Activated T-cell treated with anti-CD3 and anti-CD28 coated beads, Interleukin-2, amount 50 U/mL, for 72 hours (primary cell): ENCODE data around the gene ZNF778. TPM values are rescaled to one million over a fixed set of nuclear protein-coding genes. Genes with fewer than 3 reads are reported as not detected.
"Not testable (repeated sequence)": the region's sequence is repeated elsewhere in the genome, so short reads cannot be mapped to it uniquely, and the experiment has no call there.

ENCODE experiments used
- ATAC-seq, 2 donors: fragments of 150-1000 bp; cut with Tn5 transposase; replicated peaks in 1 of 2; 2 replicates each; pipeline ENCODE4 v1.10.0; 2021; ENCODE audit warnings: moderate library complexity in 2 of 2, mild to moderate bottlenecking in 1 of 2
- DNase-seq, 2 donors: peaks; one replicate each; pipeline ENCODE4 v3.0.0; 2021 to 2022; ENCODE audit warnings: mixed read lengths in 1 of 2
- H3K27ac Mint-ChIP-seq: one replicate; pipeline ENCODE4 v1.8.0; 2022; ENCODE audit warnings: mild to moderate bottlenecking, moderate library complexity, mixed read lengths
- H3K27me3 Mint-ChIP-seq: one replicate; pipeline ENCODE4 v1.8.0; 2022; ENCODE audit warnings: low read depth, mixed read lengths
- H3K36me3 Mint-ChIP-seq, 2 donors: one replicate each; pipeline ENCODE4 v1.8.0; 2022; ENCODE audit warnings: mixed read lengths in 2 of 2, mild to moderate bottlenecking in 1 of 2; ENCODE audit not compliant: insufficient read depth in 2 of 2
- H3K4me1 Mint-ChIP-seq: one replicate; pipeline ENCODE4 v1.8.0; 2022; ENCODE audit warnings: low read depth, mixed read lengths
- H3K4me3 Mint-ChIP-seq, 2 donors: one replicate each; pipeline ENCODE4 v1.8.0; 2022; ENCODE audit warnings: mild to moderate bottlenecking in 2 of 2, mixed read lengths in 2 of 2, moderate library complexity in 2 of 2
- H3K9me3 Mint-ChIP-seq, 2 donors: one replicate each; pipeline ENCODE4 v1.8.0; 2022; ENCODE audit warnings: mixed read lengths in 2 of 2
- total RNA-seq, 2 donors: library from RNA; stranded (reverse); gene quantifications; one replicate each; pipeline ENCODE4 v1.2.3, GENCODE V29; 2022

ZNF778 gene
- total RNA-seq, 2 donors from 2014 or later = 7.2 to 10.9 TPM

DNA sequence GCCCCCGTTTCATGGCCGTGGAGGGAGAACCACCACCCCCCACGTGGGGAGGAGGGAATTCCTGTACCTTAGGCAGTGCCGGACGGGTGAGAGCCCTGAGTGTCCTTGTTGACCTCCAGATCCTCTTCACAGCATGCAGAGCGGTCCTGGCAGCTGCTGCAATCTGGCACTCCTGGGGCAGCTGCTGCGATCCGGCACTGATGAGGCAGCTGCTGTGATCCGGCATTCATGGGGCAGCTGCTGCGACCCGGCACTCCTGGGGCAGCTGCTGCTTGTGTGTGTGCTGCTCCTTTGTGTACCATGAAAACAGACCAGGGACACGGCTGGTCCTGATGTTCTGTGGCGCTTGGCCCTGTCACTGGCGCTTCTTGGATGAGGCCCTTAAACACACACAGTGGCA lies 12.8 kb downstream of the ZNF778 start:
- Mint-ChIP-seq H3K27ac (no peak overlapping the region), H3K36me3 (peaks cover 48 to 50% of the 10 kb centered on the region in 2 donors), H3K4me1 (peaks cover under 1% of the 10 kb centered on the region), H3K4me3 (no peak overlapping the region), H3K9me3 (peaks cover 4 to 21% of the 10 kb centered on the region in 2 donors), H3K27me3 (no peaks in the 10 kb centered on the region)
- DNase-seq (no peak), ATAC-seq (no peak)

DNA sequence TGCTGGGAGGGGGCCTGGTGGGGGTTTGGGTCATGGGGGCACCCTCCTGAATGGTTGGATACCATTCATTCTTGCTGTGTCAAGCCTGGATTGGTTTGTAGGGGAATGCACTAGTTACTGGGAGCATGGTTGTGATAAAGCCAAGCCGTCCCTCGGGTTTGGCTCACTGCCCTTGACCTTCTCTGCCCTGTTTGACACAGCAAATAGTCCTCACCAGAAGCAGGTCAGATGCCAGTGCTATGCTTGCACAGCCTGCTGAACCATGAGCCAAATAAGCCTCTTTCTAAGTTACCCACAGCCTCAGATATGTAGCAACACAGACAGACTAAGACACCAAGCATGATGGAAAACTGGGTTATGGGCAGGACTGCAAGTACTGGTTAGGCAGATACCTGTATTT lies 14.6 kb downstream of the ZNF778 start:
- Mint-ChIP-seq H3K27me3 (no peaks in the 10 kb centered on the region), H3K4me1 (peaks cover 5% of the 10 kb centered on the region), H3K9me3 (peaks cover 0 to 14% of the 10 kb centered on the region in 2 donors), H3K4me3 (no peak overlapping the region), H3K36me3 (peaks cover 34 to 37% of the 10 kb centered on the region in 2 donors), H3K27ac (no peak overlapping the region)
- ATAC-seq = no peak
- no peak for DNase-seq

DNA sequence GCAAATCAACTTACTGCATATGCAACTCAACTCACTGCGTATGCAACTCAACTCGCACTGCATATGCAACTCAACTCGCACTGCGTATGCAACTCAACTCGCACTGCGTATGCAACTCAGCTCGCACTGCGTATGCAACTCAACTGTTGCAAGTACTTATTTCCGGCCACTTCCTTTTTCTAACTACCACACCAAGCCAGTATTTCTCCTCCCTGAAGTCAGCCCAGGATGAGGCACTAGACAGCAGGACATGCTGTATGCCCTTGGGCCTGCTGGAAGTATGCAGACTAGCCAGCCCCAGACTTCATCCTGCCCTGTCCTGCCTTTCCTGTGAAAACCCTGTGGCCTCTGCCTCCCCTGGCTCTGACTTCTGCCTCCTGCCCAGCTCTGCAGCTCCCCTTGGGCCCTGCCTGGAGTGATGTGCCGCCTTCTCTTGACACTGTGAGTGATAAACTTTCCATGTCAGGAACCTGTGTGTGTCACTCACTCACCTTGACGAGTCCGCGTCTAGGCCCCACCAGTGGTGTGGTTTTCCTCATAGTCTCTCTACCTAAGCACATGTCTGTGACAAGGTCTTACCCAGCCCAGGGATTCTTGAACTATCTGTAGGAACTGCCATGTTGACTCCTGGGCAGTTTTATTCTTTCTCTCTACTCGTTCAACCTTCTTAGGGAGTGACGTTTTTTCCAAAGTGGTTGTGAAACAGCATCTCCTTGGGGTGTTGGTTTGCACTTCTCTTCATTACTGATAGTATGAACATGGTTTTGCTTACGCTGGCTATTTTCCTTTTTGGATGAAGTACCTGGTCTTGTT lies 16.4 kb downstream of the ZNF778 start:
- H3K9me3 Mint-ChIP-seq = peaks cover 0 to 4% of the 10 kb centered on the region in 2 donors
- no peak overlapping the region for H3K4me3 Mint-ChIP-seq
- peaks cover 5% of the 10 kb centered on the region for H3K4me1 Mint-ChIP-seq
- peaks cover 21 to 22% of the 10 kb centered on the region in 2 donors for H3K36me3 Mint-ChIP-seq
- no peak overlapping the region for H3K27ac Mint-ChIP-seq
- no peaks in the 10 kb centered on the region for H3K27me3 Mint-ChIP-seq
- no peak for DNase-seq
- ATAC-seq = no peak

DNA sequence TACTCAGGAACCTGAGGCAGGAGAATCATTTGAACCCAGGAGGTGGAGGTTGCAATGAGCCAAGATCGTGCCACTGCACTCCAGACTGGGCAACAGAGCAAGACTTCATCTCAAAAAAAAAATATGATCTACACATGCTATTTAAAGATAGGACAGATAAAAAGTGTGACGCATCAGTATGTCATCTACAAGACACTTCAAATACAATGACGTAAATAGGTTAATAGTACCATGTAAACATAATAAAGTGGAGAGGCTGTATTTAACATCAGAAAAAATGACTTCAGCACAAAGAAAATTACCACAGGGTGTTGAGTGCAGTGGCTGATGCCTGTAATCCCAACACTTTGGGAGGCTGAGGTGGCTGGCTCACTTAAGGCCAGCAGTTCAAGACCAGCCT lies 20.2 kb downstream of the ZNF778 start:
- H3K27ac Mint-ChIP-seq = no peak overlapping the region
- no peaks in the 10 kb centered on the region for H3K27me3 Mint-ChIP-seq
- peaks cover 6 to 12% of the 10 kb centered on the region in 2 donors for H3K36me3 Mint-ChIP-seq
- H3K4me3 Mint-ChIP-seq = no peak overlapping the region
- DNase-seq = no peak
- no peak for ATAC-seq
- no peaks in the 10 kb centered on the region for H3K9me3 Mint-ChIP-seq
- H3K4me1 Mint-ChIP-seq = peaks cover 26% of the 10 kb centered on the region

DNA sequence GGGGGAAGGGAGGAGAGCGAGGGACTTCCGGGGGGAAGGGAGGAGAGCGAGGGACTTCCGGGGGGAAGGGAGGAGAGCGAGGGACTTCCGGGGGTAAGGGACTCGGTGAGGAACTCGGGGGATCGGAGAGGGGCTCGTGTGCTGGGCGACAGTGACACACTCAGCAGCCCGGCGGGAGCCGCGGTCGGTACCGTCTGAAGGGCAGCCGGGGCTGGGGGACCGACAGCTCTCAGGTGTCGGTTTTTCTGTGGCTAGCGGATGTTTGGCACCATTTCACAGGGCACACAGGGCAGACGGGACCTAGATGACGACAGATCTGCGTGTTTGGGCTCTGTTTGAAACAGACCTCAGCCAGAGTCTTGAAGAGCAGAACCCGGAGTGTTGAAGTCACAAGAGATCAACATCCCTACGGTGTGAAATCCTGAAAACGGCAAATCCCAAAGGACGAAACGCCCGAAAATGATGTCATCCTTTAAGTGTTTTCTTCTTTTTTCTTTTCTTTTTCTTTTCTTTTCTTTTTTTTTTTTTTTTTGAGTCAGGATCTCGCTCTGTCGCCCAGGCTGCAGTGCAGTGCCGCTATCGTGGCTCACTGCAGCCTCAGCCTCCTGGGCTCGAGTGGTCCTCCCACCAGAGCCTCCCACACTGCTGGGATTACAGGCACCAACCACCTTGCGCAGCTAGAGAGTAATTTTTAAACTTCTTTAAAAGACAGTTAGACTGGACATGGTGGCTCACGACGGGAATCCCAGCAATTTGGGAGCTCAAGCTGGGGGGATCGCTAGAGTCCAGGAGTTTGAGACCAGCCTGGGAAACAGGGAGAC lies 23.9 kb downstream of the ZNF778 start:
- Mint-ChIP-seq H3K27me3 (no peaks in the 10 kb centered on the region), H3K4me3 (peak overlapping the region; percentile 98 to 99), H3K4me1 (peaks cover 30% of the 10 kb centered on the region), H3K27ac (peak overlapping the region; percentile 99), H3K9me3 (no peaks in the 10 kb centered on the region), H3K36me3 (peaks cover 0 to 4% of the 10 kb centered on the region in 2 donors)
- ATAC-seq (peak; percentile 84 to 86), DNase-seq (peak; percentile 77 to 83)

DNA sequence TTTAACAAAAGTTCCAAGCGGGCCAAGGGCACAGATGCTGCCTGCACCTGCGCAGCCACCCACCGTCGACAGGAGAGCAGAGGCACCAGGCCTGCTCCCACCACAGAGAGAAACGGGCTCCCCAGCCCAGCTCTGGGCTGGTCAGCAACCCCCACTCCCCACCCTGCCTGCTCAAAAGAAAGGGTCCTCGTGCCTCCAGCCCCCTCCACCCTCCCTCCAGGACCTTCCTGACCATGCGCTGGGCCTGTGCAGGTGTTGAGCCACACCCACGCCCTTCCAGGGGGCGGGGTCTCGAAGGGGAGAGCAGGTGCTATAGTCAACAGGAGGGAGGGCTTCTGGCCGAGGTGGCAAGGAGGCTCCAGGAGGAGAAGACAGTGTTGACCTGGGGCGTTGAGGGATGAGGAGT lies 25.3 kb downstream of the ZNF778 start:
- Mint-ChIP-seq H3K4me1 (peaks cover 33% of the 10 kb centered on the region), H3K9me3 (no peaks in the 10 kb centered on the region), H3K27me3 (no peaks in the 10 kb centered on the region), H3K27ac (no peak overlapping the region), H3K4me3 (peak overlapping the region; percentile 32 to 65), H3K36me3 (peaks cover 0 to 4% of the 10 kb centered on the region in 2 donors)
- no peak for ATAC-seq
- no peak for DNase-seq

DNA sequence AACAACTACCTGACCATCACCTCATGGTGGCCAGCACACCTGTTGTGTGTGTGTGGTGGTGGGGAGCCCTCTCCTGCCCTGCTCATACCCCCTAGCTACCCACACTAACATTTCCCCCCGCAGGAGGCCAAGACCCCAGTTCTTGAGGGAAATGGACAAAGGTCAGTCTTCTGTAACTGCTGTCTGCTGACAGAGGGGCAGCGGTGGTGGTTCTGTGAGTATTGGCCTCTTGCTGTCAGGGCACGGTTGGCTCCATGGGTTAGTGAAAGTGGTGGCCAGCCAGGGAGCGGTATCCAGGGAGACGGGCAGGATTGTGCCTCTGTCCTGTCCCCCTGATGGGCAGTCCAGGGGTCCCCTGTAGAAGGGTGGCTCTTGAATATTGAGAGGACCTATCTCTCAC lies 26.2 kb downstream of the ZNF778 start:
- DNase-seq (no peak), ATAC-seq (no peak)
- H3K4me1 Mint-ChIP-seq = peaks cover 33% of the 10 kb centered on the region
- H3K4me3 Mint-ChIP-seq = no peak overlapping the region
- no peaks in the 10 kb centered on the region for H3K27me3 Mint-ChIP-seq
- no peaks in the 10 kb centered on the region for H3K9me3 Mint-ChIP-seq
- H3K27ac Mint-ChIP-seq = no peak overlapping the region
- H3K36me3 Mint-ChIP-seq = peaks cover 0 to 4% of the 10 kb centered on the region in 2 donors

DNA sequence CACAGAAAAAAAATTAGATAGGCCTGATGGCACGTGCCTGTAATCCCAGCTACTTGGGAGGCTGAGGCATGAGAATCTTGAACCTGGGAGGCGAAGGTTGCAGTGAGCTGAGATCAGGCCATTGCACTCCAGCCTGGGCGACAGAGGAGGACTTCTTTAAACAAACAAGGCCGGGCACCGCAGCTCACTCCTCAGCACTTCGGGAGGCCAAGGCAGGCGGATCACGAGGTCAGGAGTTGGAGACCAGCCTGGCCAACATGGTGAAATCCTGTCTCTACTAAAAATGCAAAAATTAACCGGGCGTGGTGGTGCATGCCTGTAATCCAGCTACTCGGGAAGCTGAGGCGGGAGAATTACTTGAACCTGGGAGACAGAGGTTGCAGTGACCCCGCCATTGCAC lies 26.8 kb downstream of the ZNF778 start:
- not testable (repeated sequence) for H3K27ac Mint-ChIP-seq, H3K27me3 Mint-ChIP-seq, H3K36me3 Mint-ChIP-seq, ATAC-seq, DNase-seq, H3K4me3 Mint-ChIP-seq, H3K9me3 Mint-ChIP-seq
- peaks cover 33% of the 10 kb centered on the region for H3K4me1 Mint-ChIP-seq

DNA sequence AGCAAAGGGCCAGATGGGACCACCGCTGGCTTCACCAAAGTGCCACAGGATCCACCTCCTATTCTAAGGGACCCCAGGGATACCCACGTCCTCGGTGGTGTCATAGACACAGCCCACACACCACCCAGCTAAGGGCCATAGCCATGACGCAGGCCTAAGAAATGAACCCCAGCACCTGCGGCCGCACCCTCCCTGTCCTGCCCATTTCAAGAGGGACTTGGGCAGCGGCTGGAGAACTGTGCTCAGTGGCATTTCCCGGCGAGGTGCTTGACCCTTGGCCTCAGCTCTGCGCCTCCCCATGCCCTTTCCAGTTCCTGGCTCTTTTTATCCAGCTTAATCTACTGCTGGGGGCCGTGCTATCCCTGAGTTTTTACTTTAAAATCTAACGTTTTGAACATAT lies 27.3 kb downstream of the ZNF778 start:
- DNase-seq = no peak
- ATAC-seq = no peak
- peaks cover 0 to 4% of the 10 kb centered on the region in 2 donors for H3K36me3 Mint-ChIP-seq
- no peaks in the 10 kb centered on the region for H3K9me3 Mint-ChIP-seq
- H3K4me1 Mint-ChIP-seq = peaks cover 32% of the 10 kb centered on the region
- no peaks in the 10 kb centered on the region for H3K27me3 Mint-ChIP-seq
- no peak overlapping the region for H3K4me3 Mint-ChIP-seq
- no peak overlapping the region for H3K27ac Mint-ChIP-seq

DNA sequence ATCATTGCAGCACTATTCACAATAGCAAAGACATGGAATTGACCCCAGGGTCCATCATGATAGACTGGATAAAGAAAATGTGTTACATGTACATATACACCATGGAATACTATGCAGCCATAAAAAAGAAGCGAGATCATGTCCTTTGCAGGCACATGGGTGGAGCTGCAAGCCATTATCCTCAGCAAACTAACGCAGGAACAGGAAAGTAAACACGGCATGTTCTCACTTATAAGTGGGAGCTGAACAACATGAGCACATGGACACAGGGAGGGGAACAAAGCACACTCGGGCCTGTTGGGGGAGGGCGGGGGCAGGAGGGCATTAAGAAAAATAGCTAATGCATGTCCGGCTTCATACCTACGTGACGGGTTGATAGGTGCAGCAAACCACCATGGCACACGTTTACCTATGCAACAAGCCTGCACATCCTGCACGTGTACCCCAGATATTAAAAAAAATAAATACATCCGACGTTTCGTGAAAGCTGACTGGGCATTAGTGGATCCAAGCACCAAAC lies 28.9 kb downstream of the ZNF778 start:
- Mint-ChIP-seq H3K36me3 (peaks cover 4 to 9% of the 10 kb centered on the region in 2 donors), H3K4me1 (peaks cover 21% of the 10 kb centered on the region), H3K27me3 (no peaks in the 10 kb centered on the region), H3K9me3 (peaks cover 2 to 7% of the 10 kb centered on the region in 2 donors), H3K27ac (no peak overlapping the region), H3K4me3 (peak overlapping the region; percentile 74 to 80)
- DNase-seq (no peak), ATAC-seq (no peak)

DNA sequence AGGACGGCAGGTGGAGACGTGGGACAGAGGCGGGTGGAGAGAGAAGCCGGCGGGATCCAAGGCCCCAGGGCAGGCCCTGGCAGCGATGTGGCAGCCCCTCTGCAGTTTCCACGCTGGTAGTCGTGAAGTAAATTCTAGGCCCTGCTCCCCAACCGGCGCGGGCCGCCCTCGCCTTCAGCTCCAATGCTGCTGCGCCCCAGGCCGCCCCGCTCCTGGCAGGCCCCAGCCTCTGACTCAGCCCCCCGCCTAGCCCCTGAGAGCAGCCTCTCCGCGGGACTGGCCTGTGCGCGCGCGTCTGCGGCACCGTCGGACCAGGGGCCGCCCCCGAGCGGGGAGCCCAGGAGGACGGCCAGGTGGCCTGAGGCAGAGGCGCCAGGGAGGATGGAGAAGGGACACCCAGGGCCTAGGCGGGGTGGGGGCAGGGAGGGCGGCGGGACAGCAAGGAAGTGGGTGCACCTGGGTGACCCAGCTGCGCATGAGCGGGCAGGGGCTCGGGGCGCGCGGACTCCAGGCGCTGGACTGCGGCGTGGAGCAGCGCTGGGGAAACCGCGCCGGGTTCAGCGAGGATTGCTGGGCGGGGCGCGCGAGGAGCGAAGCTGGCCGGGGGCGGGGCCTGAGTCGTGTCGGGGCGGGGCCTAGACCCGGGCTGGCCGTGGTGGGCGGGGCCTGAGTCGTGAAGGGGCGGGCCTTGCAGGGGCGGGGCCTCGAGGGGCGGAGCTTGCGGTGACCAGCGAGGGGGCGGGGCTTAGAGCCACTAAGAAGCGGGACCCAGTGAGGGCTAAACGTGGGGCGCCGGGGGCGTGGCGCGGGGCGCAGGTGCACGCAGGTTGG lies 29.6 kb downstream of the ZNF778 start:
- H3K36me3 Mint-ChIP-seq = peaks cover 4 to 10% of the 10 kb centered on the region in 2 donors
- DNase-seq (peak; percentile 94 to 98), ATAC-seq (peak; percentile 87 to 89)
- peaks cover 2 to 7% of the 10 kb centered on the region in 2 donors for H3K9me3 Mint-ChIP-seq
- peaks cover 16% of the 10 kb centered on the region for H3K4me1 Mint-ChIP-seq
- H3K27ac Mint-ChIP-seq = no peak overlapping the region
- H3K27me3 Mint-ChIP-seq = no peaks in the 10 kb centered on the region
- peak overlapping the region; percentile 74 to 80 for H3K4me3 Mint-ChIP-seq

DNA sequence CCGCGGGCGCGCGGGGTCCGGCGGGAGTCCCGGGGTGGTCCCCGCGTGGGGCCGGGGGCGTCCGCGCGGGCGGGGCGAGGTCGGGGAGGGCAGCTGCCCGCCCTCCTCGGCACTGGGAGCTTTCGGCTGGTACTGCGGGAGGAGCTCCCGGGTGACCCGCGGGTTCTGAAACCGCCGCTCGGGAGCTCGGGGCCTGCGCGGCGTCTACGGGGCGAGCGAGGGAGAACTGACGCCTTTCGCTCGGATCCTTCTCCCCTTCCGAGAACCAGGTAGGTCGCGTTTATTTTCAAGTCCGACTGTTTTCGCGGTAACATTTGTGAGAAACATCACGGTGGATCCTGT lies 30.2 kb downstream of the ZNF778 start:
- DNase-seq, H3K27ac Mint-ChIP-seq, H3K27me3 Mint-ChIP-seq, H3K9me3 Mint-ChIP-seq, ATAC-seq: not testable (repeated sequence)
- Mint-ChIP-seq H3K4me3 (peak overlapping the region; percentile 74 to 80), H3K4me1 (peaks cover 12% of the 10 kb centered on the region), H3K36me3 (peaks cover 4 to 10% of the 10 kb centered on the region in 2 donors)
